ENCODE data around the gene RPAP3.

The RPAP3 gene, protein sequence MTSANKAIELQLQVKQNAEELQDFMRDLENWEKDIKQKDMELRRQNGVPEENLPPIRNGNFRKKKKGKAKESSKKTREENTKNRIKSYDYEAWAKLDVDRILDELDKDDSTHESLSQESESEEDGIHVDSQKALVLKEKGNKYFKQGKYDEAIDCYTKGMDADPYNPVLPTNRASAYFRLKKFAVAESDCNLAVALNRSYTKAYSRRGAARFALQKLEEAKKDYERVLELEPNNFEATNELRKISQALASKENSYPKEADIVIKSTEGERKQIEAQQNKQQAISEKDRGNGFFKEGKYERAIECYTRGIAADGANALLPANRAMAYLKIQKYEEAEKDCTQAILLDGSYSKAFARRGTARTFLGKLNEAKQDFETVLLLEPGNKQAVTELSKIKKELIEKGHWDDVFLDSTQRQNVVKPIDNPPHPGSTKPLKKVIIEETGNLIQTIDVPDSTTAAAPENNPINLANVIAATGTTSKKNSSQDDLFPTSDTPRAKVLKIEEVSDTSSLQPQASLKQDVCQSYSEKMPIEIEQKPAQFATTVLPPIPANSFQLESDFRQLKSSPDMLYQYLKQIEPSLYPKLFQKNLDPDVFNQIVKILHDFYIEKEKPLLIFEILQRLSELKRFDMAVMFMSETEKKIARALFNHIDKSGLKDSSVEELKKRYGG

DNA sequence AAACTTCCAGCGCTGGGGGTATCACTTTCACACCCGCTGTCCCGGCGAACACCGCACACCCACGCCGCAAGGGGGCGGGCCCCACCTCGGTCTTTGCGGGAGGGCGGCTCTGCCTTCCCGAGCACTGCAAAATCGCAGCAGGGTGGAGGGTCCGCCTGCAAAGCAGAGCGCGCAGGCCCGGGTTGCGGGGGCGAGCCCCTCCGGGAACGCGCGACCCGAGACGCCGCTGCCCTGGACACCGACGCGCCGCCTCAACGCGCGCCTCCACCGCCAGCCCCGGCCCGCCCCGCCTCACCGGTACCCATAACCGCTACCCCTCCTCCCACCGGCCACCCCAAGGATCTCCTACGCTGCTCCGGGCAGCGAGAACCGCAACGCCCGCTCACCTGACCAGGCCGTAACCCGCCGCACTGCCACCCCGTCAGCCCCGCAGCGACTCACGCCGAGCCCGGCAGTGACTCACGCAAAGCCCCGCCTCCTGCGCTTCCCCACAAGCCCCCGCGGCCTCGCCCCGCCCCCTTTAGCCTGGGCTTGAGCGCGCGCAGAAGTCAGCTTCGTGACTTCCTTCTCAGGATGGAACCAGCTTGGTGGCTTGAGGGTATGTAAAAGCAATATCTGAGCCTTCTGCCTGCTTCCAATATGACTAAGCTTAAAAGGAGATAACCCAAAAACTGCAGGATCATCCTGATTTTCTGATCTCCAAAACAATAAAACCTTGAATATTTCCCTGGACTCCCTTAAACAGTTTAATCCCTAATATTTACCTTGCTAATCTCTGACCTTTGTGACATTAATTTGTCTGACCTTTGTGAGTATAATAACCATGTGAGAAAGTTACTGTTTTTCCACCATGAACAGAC lies at the start of gene RPAP3:
RPAP3 (minus strand) TSS at position 465 of the 860 bp plus-strand sequence. CDS start 3,190 bp downstream, outside the sequence.
- Histone ChIP-seq H3K9me3 (ENCODE audit: insufficient read depth, low read length, severe bottlenecking) (no peaks in the 10 kb centered on the region), H2AFZ (ENCODE audit: low read depth, low read length) (peak within 1 kb of the TSS; percentile 92), H3K79me2 (ENCODE audit: insufficient read depth, low read length) (peaks cover 61% of the 10 kb centered on the region), H3K27me3 (ENCODE audit: insufficient read depth, low read length, poor library complexity) (no peaks in the 10 kb centered on the region), H3K36me3 (ENCODE audit: insufficient read depth, low read length) (peaks cover 5% of the 10 kb centered on the region), H4K20me1 (ENCODE audit: insufficient read depth, low read length) (no peaks in the 10 kb centered on the region; the same call in 1 of the 2 replicates), H3K4me2 (ENCODE audit: insufficient read depth, low read length) (peak within 1 kb of the TSS; percentile 69), H3K4me1 (ENCODE audit: insufficient read depth, low read length) (peaks cover 41% of the 10 kb centered on the region), H3K4me3 (ENCODE audit: low read depth in 1 of 2, low read length in 2 of 2) (peak within 1 kb of the TSS; percentile 64 to 80), H3K27ac (ENCODE audit: low read length) (peak within 1 kb of the TSS; percentile 82), H3K9ac (ENCODE audit: low read depth, low read length) (peak within 1 kb of the TSS; percentile 68)
- ATAC-seq (ENCODE audit: insufficient read depth, low read depth) (peak; percentile 94), DNase-seq (peak; percentile 96)
- TF ChIP-seq EZH2 (IDR thresholded peaks at IDR 0.05; ENCODE audit: borderline replicate concordance, low read depth, low read length, severe bottlenecking) = no peak
- TF ChIP-seq, protein P1, sequence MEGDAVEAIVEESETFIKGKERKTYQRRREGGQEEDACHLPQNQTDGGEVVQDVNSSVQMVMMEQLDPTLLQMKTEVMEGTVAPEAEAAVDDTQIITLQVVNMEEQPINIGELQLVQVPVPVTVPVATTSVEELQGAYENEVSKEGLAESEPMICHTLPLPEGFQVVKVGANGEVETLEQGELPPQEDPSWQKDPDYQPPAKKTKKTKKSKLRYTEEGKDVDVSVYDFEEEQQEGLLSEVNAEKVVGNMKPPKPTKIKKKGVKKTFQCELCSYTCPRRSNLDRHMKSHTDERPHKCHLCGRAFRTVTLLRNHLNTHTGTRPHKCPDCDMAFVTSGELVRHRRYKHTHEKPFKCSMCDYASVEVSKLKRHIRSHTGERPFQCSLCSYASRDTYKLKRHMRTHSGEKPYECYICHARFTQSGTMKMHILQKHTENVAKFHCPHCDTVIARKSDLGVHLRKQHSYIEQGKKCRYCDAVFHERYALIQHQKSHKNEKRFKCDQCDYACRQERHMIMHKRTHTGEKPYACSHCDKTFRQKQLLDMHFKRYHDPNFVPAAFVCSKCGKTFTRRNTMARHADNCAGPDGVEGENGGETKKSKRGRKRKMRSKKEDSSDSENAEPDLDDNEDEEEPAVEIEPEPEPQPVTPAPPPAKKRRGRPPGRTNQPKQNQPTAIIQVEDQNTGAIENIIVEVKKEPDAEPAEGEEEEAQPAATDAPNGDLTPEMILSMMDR (IDR thresholded peaks at IDR 0.05; ENCODE audit: borderline replicate concordance, extremely low read depth, low read length, poor library complexity, severe bottlenecking) = peak; percentile 68

DNA sequence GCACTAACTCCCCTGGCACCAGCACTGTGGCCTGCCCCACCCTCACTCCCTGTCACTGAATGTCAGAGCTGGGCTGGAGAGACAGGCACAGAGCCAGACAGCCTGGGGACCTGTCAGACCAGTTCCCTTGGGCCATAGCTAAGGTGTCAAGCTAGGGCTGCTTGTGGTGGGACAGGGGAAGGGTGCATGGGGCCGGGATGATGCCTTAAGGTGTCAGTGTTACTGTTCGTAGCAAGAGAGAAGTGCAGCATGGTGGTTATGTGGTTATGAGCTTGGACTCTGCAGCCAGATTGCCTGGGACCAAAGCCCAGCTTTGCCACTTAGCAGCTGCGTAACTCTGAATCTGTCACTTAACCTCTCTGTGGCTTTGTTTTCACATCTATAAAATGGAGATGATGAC lies 49.1 kb upstream of the RPAP3 start:
- peaks cover 9% of the 10 kb centered on the region; the same call in 1 of the 2 replicates for H4K20me1 ChIP-seq (ENCODE audit: insufficient read depth, low read length)
- H3K79me2 ChIP-seq (ENCODE audit: insufficient read depth, low read length) = no peaks in the 10 kb centered on the region
- no peaks in the 10 kb centered on the region for H3K36me3 ChIP-seq (ENCODE audit: insufficient read depth, low read length)
- no peaks in the 10 kb centered on the region for H3K9me3 ChIP-seq (ENCODE audit: insufficient read depth, low read length, severe bottlenecking)
- TF ChIP-seq EZH2 (IDR thresholded peaks at IDR 0.05; ENCODE audit: borderline replicate concordance, low read depth, low read length, severe bottlenecking) = no peak
- TF ChIP-seq, protein P1 (IDR thresholded peaks at IDR 0.05; ENCODE audit: borderline replicate concordance, extremely low read depth, low read length, poor library complexity, severe bottlenecking) = no peak
- no peak for ATAC-seq (ENCODE audit: insufficient read depth, low read depth)
- H3K27me3 ChIP-seq (ENCODE audit: insufficient read depth, low read length, poor library complexity) = peaks cover 3% of the 10 kb centered on the region
- no peak overlapping the region for H3K27ac ChIP-seq (ENCODE audit: low read length)
- no peak overlapping the region for H3K4me3 ChIP-seq (ENCODE audit: low read depth in 1 of 2, low read length in 2 of 2)
- H3K9ac ChIP-seq (ENCODE audit: low read depth, low read length) = no peak overlapping the region
- DNase-seq = no peak
- peaks cover 16% of the 10 kb centered on the region for H3K4me1 ChIP-seq (ENCODE audit: insufficient read depth, low read length)
- no peak overlapping the region for H2AFZ ChIP-seq (ENCODE audit: low read depth, low read length)
- no peak overlapping the region for H3K4me2 ChIP-seq (ENCODE audit: insufficient read depth, low read length)

DNA sequence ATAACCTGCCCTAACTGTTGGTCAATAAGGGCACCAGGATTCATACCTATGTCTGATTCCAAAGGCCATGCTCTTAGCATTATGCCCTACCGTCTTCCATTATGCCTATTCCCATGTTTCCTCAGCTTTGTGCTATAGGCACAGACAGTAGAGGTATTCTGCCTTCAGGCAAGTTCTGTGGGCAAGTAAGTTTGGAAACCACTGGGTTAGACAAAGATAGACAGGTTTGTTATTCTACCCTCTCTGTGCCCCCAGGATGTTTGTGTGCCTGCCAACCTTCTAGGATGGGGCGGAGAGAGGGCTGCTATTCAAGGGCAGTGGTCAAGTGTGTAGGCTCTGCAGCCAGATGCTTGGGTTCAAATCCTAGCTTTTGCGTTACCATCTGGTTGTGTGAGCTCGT lies 48.3 kb upstream of the RPAP3 start:
- Histone ChIP-seq H4K20me1 (ENCODE audit: insufficient read depth, low read length) (peaks cover 9% of the 10 kb centered on the region; the same call in 1 of the 2 replicates), H3K4me1 (ENCODE audit: insufficient read depth, low read length) (peaks cover 11% of the 10 kb centered on the region), H3K27ac (ENCODE audit: low read length) (no peak overlapping the region), H3K27me3 (ENCODE audit: insufficient read depth, low read length, poor library complexity) (peaks cover 3% of the 10 kb centered on the region), H3K36me3 (ENCODE audit: insufficient read depth, low read length) (no peaks in the 10 kb centered on the region), H3K9ac (ENCODE audit: low read depth, low read length) (no peak overlapping the region), H3K79me2 (ENCODE audit: insufficient read depth, low read length) (no peaks in the 10 kb centered on the region), H3K4me2 (ENCODE audit: insufficient read depth, low read length) (no peak overlapping the region), H3K9me3 (ENCODE audit: insufficient read depth, low read length, severe bottlenecking) (no peaks in the 10 kb centered on the region), H2AFZ (ENCODE audit: low read depth, low read length) (no peak overlapping the region), H3K4me3 (ENCODE audit: low read depth in 1 of 2, low read length in 2 of 2) (no peak overlapping the region)
- TF ChIP-seq EZH2 (IDR thresholded peaks at IDR 0.05; ENCODE audit: borderline replicate concordance, low read depth, low read length, severe bottlenecking) = no peak
- TF ChIP-seq, protein P1 (IDR thresholded peaks at IDR 0.05; ENCODE audit: borderline replicate concordance, extremely low read depth, low read length, poor library complexity, severe bottlenecking) = no peak
- DNase-seq (no peak), ATAC-seq (ENCODE audit: insufficient read depth, low read depth) (no peak)
